A549 (cell line): ENCODE measurements around the gene PRKN.

Experiments
- CEBPB ChIP-seq, 2 experiments: fragments of >200 bp in 1 of 2; sonication (Bioruptor Twin) in 1 of 2; formaldehyde crosslinking in 1 of 2; IDR thresholded peaks; 2 replicates each; pipeline ENCODE4 v1.6.1; 2012 to 2016
- CHD2 ChIP-seq: fragments of 150-350 bp; IDR thresholded peaks from 2 replicates; pipeline ENCODE4 v1.6.1; 2014; ENCODE audit warnings: low read length; ENCODE audit not compliant: partially characterized antibody
- EP300 ChIP-seq, 2 experiments: fragments of >200 bp; sonication (Bioruptor Twin); formaldehyde crosslinking; IDR thresholded peaks; 2 replicates in 1 of 2; 3 replicates in 1 of 2; pipeline ENCODE4 v1.6.1; 2016 to 2017
- ESRRA ChIP-seq: fragments of 150-350 bp; IDR thresholded peaks from 2 replicates; pipeline ENCODE4 v1.6.1; 2014; ENCODE audit warnings: mild to moderate bottlenecking, low read length, borderline replicate concordance
- NPAS2 ChIP-seq: fragments of 250-450 bp; sonication (Bioruptor Pico); IDR thresholded peaks from 2 replicates; pipeline ENCODE4 v1.8.0; 2022; ENCODE audit warnings: mild to moderate bottlenecking, moderate library complexity, borderline replicate concordance
- NR3C1 ChIP-seq: fragments of >200 bp; sonication (Bioruptor Twin); formaldehyde crosslinking; IDR thresholded peaks from 3 replicates; pipeline ENCODE4 v1.6.1; 2017
- POLR2A ChIP-seq: IDR thresholded peaks from 2 replicates; pipeline ENCODE4 v1.6.1; 2012; ENCODE audit warnings: mild to moderate bottlenecking, low read length
- RAD21 ChIP-seq, 2 experiments: fragments of >200 bp in 1 of 2; sonication (Bioruptor Twin) in 1 of 2; formaldehyde crosslinking in 1 of 2; IDR thresholded peaks in 1 of 2; conservative IDR thresholded peaks in 1 of 2; 2 replicates in 1 of 2; 3 replicates in 1 of 2; pipeline ENCODE4 v1.6.1; 2012 to 2018; ENCODE audit warnings: inconsistent platforms in 1 of 2
- RARB ChIP-seq: fragments of 250-450 bp; sonication (Bioruptor Pico); IDR thresholded peaks from 2 replicates; pipeline ENCODE4 v1.8.0; 2021; ENCODE audit warnings: mild to moderate bottlenecking, moderate library complexity
- SMC3 ChIP-seq: fragments of >200 bp; sonication (Bioruptor Twin); formaldehyde crosslinking; IDR thresholded peaks from 3 replicates; pipeline ENCODE4 v1.6.1; 2018; ENCODE audit warnings: inconsistent platforms
- TF ChIP-seq, protein P1 (sequence below): fragments of >200 bp; sonication (Bioruptor Twin); formaldehyde crosslinking; IDR thresholded peaks from 3 replicates; pipeline ENCODE4 v1.5.1; 2016
- TF ChIP-seq, protein P2 (sequence below): IDR thresholded peaks from 2 replicates; pipeline ENCODE4 v1.6.1; 2012
- TF ChIP-seq, protein P3 (sequence below): IDR thresholded peaks from 2 replicates; pipeline ENCODE4 v1.6.1; 2012

DNA sequence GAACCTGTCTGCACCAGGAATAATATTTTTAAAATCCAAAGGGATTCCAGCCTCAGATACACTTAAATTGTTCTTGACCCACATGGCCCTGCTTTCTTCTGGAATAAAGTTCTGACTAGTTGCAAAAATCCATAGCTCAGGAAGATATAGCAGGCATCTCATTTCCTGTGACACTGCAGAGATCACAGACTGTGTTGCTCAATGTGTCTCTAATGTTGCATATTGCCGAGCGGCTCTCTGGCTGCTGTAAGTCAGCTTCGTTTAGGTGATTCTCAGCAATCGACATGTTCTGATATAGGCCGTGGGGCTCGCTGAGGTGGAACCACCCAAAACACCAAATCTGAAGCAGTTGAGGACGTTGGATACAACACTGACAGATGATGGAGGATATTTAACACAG, 955.4 kb downstream of the PRKN start:
- TF ChIP-seq, protein P1, sequence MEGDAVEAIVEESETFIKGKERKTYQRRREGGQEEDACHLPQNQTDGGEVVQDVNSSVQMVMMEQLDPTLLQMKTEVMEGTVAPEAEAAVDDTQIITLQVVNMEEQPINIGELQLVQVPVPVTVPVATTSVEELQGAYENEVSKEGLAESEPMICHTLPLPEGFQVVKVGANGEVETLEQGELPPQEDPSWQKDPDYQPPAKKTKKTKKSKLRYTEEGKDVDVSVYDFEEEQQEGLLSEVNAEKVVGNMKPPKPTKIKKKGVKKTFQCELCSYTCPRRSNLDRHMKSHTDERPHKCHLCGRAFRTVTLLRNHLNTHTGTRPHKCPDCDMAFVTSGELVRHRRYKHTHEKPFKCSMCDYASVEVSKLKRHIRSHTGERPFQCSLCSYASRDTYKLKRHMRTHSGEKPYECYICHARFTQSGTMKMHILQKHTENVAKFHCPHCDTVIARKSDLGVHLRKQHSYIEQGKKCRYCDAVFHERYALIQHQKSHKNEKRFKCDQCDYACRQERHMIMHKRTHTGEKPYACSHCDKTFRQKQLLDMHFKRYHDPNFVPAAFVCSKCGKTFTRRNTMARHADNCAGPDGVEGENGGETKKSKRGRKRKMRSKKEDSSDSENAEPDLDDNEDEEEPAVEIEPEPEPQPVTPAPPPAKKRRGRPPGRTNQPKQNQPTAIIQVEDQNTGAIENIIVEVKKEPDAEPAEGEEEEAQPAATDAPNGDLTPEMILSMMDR: no peak
- TF ChIP-seq, protein P2, sequence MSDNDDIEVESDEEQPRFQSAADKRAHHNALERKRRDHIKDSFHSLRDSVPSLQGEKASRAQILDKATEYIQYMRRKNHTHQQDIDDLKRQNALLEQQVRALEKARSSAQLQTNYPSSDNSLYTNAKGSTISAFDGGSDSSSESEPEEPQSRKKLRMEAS: no peak
- TF ChIP-seq RAD21 (conservative IDR thresholded peaks at IDR 0.05 in 1 of 2, IDR thresholded peaks at IDR 0.05 in 1 of 2) (no peak), POLR2A (no peak), ESRRA (no peak), NR3C1 (no peak), CEBPB (IDR thresholded peaks at IDR 0.05) (no peak), SMC3 (no peak), RARB (CRISPR knock-in tag) (no peak), CHD2 (no peak), EP300 (IDR thresholded peaks at IDR 0.05) (no peak), NPAS2 (CRISPR knock-in tag) (no peak)
- TF ChIP-seq, protein P3, sequence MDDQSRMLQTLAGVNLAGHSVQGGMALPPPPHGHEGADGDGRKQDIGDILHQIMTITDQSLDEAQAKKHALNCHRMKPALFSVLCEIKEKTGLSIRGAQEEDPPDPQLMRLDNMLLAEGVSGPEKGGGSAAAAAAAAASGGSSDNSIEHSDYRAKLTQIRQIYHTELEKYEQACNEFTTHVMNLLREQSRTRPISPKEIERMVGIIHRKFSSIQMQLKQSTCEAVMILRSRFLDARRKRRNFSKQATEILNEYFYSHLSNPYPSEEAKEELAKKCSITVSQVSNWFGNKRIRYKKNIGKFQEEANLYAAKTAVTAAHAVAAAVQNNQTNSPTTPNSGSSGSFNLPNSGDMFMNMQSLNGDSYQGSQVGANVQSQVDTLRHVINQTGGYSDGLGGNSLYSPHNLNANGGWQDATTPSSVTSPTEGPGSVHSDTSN: no peak
